CD14-positive monocyte (primary cell): Measurements from ENCODE around the gene COL15A1. TPM values are rescaled to one million over a fixed set of nuclear protein-coding genes. Genes with fewer than 3 reads are reported as not detected.

ENCODE experiments used
- DNase-seq, 3 donors: peaks; one replicate each; pipeline ENCODE4 v3.0.0-alpha.2; 2011 to 2022
- H2AFZ ChIP-seq: 2 replicates; pipeline ENCODE4 v1.6.0; 2012; ENCODE audit warnings: mild to moderate bottlenecking, low read depth, low read length, inconsistent platforms; ENCODE audit not compliant: insufficient read depth, poor library complexity, severe bottlenecking
- H3K27ac ChIP-seq, 2 donors: 1 replicate in 1 of 2; 2 replicates in 1 of 2; pipeline ENCODE4 v1.5.1; 2012 to 2013; ENCODE audit warnings: low read length in 2 of 2, control low read depth in 1 of 2, inconsistent platforms in 1 of 2, low read depth in 1 of 2, mild to moderate bottlenecking in 1 of 2
- H3K27me3 ChIP-seq, 2 donors: one replicate each; pipeline versions ENCODE4 v1.6.0 to v1.6.1; 2011 to 2013; ENCODE audit warnings: low read length in 2 of 2; ENCODE audit not compliant: control insufficient read depth in 2 of 2, insufficient read depth in 2 of 2
- H3K36me3 ChIP-seq, 2 donors: replicated peaks in 1 of 2; 1 replicate in 1 of 2; 2 replicates in 1 of 2; pipeline versions ENCODE4 v1.5.1 to v1.6.1; 2012 to 2013; ENCODE audit warnings: low read length in 2 of 2, control low read depth in 1 of 2, inconsistent platforms in 1 of 2, mild to moderate bottlenecking in 1 of 2; ENCODE audit not compliant: insufficient read depth in 2 of 2, control insufficient read depth in 1 of 2
- H3K4me1 ChIP-seq, 2 donors: 1 replicate in 1 of 2; 2 replicates in 1 of 2; pipeline versions ENCODE4 v1.5.1 to v1.6.1; 2012 to 2013; ENCODE audit warnings: low read length in 2 of 2, control low read depth in 1 of 2, inconsistent platforms in 1 of 2, mild to moderate bottlenecking in 1 of 2, moderate library complexity in 1 of 2; ENCODE audit not compliant: insufficient read depth in 2 of 2, control insufficient read depth in 1 of 2
- H3K4me2 ChIP-seq: replicated peaks from 2 replicates; pipeline ENCODE3; 2012; ENCODE audit warnings: low read length, moderate library complexity, mild to moderate bottlenecking; ENCODE audit not compliant: poor library complexity, severe bottlenecking; ENCODE audit errors: extremely low read depth
- H3K4me3 ChIP-seq, 3 experiments: fragments of 200-600 bp in 1 of 3; sonication (generic) in 1 of 3; replicated peaks in 1 of 3; 1 replicate in 2 of 3; 2 replicates in 1 of 3; pipeline ENCODE4 v1.5.1; 2011 to 2013; ENCODE audit warnings: low read length in 3 of 3, mild to moderate bottlenecking in 3 of 3, control low read depth in 2 of 3, low read depth in 2 of 3, inconsistent platforms in 1 of 3, moderate library complexity in 1 of 3
- H3K79me2 ChIP-seq: 2 replicates; pipeline ENCODE4 v1.6.0; 2012; ENCODE audit warnings: mild to moderate bottlenecking, control low read depth, inconsistent platforms, low read length, moderate library complexity; ENCODE audit not compliant: insufficient read depth
- H3K9ac ChIP-seq: 2 replicates; pipeline ENCODE4 v1.6.0; 2017; ENCODE audit warnings: low read length, mild to moderate bottlenecking; ENCODE audit not compliant: insufficient read depth, poor library complexity, severe bottlenecking
- H3K9me3 ChIP-seq, 2 donors: replicated peaks in 1 of 2; 1 replicate in 1 of 2; 2 replicates in 1 of 2; pipeline versions ENCODE4 v1.5.1 to v1.6.1; 2012 to 2013; ENCODE audit warnings: low read length in 2 of 2, control low read depth in 1 of 2; ENCODE audit not compliant: control insufficient read depth in 1 of 2, insufficient read depth in 1 of 2
- H4K20me1 ChIP-seq: 2 replicates; pipeline ENCODE4 v1.6.0; 2012; ENCODE audit warnings: mild to moderate bottlenecking, low read length, control low read depth, moderate library complexity; ENCODE audit not compliant: insufficient read depth
- H3K27ac Mint-ChIP-seq, 7 donors: one replicate each; pipeline ENCODE4 v1.8.0; 2020; ENCODE audit warnings: mild to moderate bottlenecking in 7 of 7, mixed read lengths in 7 of 7, moderate library complexity in 6 of 7, inconsistent platforms in 2 of 7
- H3K27me3 Mint-ChIP-seq, 3 donors: one replicate each; pipeline ENCODE4 v1.8.0; 2021 to 2022; ENCODE audit warnings: low read depth in 3 of 3, mild to moderate bottlenecking in 3 of 3, mixed read lengths in 3 of 3, moderate library complexity in 3 of 3, inconsistent platforms in 1 of 3
- H3K36me3 Mint-ChIP-seq, 2 donors: one replicate each; pipeline ENCODE4 v1.8.0; 2020; ENCODE audit warnings: mixed read lengths in 2 of 2, inconsistent platforms in 1 of 2, mild to moderate bottlenecking in 1 of 2
- H3K4me1 Mint-ChIP-seq: one replicate; pipeline ENCODE4 v1.8.0; 2020; ENCODE audit warnings: mild to moderate bottlenecking, mixed read lengths
- H3K4me3 Mint-ChIP-seq, 2 donors: one replicate each; pipeline ENCODE4 v1.8.0; 2020; ENCODE audit warnings: mild to moderate bottlenecking in 2 of 2, mixed read lengths in 2 of 2, moderate library complexity in 1 of 2
- H3K9me3 Mint-ChIP-seq, 7 donors: one replicate each; pipeline ENCODE4 v1.8.0; 2020 to 2022; ENCODE audit warnings: mixed read lengths in 7 of 7, mild to moderate bottlenecking in 6 of 7, moderate library complexity in 6 of 7, inconsistent platforms in 2 of 7
- WGBS: methylation state at CpG from one replicate; pipeline ENCODE4 v1.1.5; 2013; ENCODE audit warnings: missing lambda C conversion rate; ENCODE audit not compliant: insufficient coverage; 5-methylcytosine and 5-hydroxymethylcytosine counted together
- intact Hi-C, 2 donors: fragments of 100-400 bp; cut with micrococcal nuclease; formaldehyde crosslinking; loops; one replicate each; pipeline versions ENCODE4 v1.15.0 to v1.15.1; 2023
- polyA plus RNA-seq, 3 donors: library from polyadenylated mRNA; depleted of rRNA in 1 of 3; unstranded in 2 of 3; stranded (reverse) in 1 of 3; fragments of 300-500 nt in 2 of 3; fragments of >200 nt in 1 of 3; fragmentation: Illumina TruSeq in 2 of 3; gene quantifications; 1 replicate in 2 of 3; 2 replicates in 1 of 3; pipeline ENCODE4 v1.2.3, GENCODE V29; 2012 to 2021
- TF ChIP-seq, protein P1 (sequence below): fragments of 200-600 bp; IDR thresholded peaks from one replicate; pipeline ENCODE4 v1.8.0; 2022; ENCODE audit warnings: antibody characterized with exemption, mild to moderate bottlenecking

The COL15A1 gene
- polyA plus RNA-seq, 3 donors: 0.03 to 0.14 (median 0.11) TPM

DNA sequence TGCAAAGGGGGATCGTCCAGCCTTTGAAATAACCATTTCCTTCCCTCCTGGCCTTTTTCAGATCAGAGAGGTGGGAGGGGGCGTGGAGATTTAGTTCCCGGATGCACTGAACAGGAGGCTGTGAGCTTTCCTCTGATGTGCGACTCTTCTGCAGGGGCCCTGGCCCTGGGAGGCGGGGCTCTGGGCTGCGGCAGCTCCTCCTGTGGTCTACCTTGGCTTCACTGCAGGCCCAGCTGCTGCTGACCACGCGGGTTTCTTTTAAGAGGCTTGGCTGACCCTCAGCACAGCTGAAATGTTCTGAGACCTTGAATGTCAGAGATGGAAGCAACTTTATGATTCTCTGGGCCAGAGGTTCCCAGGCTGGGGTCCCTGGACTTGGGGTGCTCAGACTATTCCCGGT is 27.0 kb upstream of the COL15A1 start:
- Histone ChIP-seq H3K4me1 (peaks cover 0 to 4% of the 10 kb centered on the region in 2 donors), H3K36me3 (no peaks in the 10 kb centered on the region), H3K79me2 (no peaks in the 10 kb centered on the region), H3K4me3 (no peak overlapping the region), H3K27ac (no peak overlapping the region), H3K9ac (no peak overlapping the region), H2AFZ (no peak overlapping the region), H3K9me3 (no peaks in the 10 kb centered on the region), H3K4me2 (no peak overlapping the region), H4K20me1 (no peaks in the 10 kb centered on the region), H3K27me3 (no peaks in the 10 kb centered on the region)
- intact Hi-C loops: no loop called here
- Mint-ChIP-seq H3K36me3 (no peaks in the 10 kb centered on the region), H3K27me3 (peaks cover 2 to 3% (median 2%) of the 10 kb centered on the region in 3 donors), H3K4me1 (peaks cover 9% of the 10 kb centered on the region), H3K4me3 (no peak overlapping the region), H3K27ac (peak overlapping the region in 2 of 7 donors; percentile 13 to 60), H3K9me3 (no peaks in the 10 kb centered on the region)
- TF ChIP-seq, protein P1, sequence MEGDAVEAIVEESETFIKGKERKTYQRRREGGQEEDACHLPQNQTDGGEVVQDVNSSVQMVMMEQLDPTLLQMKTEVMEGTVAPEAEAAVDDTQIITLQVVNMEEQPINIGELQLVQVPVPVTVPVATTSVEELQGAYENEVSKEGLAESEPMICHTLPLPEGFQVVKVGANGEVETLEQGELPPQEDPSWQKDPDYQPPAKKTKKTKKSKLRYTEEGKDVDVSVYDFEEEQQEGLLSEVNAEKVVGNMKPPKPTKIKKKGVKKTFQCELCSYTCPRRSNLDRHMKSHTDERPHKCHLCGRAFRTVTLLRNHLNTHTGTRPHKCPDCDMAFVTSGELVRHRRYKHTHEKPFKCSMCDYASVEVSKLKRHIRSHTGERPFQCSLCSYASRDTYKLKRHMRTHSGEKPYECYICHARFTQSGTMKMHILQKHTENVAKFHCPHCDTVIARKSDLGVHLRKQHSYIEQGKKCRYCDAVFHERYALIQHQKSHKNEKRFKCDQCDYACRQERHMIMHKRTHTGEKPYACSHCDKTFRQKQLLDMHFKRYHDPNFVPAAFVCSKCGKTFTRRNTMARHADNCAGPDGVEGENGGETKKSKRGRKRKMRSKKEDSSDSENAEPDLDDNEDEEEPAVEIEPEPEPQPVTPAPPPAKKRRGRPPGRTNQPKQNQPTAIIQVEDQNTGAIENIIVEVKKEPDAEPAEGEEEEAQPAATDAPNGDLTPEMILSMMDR: no peak
- DNase-seq: no peak
- 77% methylated on average over 6 of the region's 9 CpGs for WGBS

DNA sequence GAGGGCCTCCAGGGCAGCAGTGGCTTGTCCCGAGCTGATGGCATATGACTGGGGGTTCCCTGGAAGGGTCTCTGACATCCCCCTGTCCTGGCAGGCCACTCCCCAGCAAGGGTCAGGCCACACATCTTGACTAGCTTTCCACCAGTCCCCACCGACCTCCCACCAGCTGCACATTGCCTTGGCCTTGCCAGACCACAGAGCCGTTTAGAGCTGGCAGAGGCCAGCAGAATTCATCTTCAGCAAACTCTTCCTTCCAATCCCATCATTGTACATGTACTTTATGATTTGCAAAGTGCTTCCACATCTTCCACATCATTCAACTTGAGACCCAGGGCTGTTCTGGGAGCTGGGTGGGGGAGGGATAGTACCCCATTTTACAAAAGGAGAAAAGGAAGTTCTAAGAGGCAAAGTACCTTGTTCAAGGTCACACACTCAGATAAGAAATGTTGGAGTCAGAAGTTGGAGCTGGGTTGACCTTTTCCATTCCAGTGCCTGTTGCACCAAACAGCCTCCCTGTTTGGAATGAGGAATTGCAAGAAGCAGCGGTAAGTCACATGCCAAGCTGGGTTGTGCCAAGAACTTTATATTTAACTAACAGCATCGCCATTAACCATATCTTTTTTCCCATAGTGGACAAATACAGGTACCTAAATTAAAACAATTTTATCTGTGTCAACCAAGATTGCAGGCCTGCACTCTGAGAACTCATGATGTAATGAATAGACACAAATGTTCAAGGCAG is 25.8 kb upstream of the COL15A1 start:
- H3K79me2 ChIP-seq: no peaks in the 10 kb centered on the region
- peaks cover 5 to 9% of the 10 kb centered on the region in 2 donors for H3K4me1 ChIP-seq
- 92% methylated on average over 3 of the region's 5 CpGs for WGBS
- no peaks in the 10 kb centered on the region for H4K20me1 ChIP-seq
- no peak for DNase-seq
- H3K9ac ChIP-seq: no peak overlapping the region
- H3K4me2 ChIP-seq: no peak overlapping the region
- Mint-ChIP-seq H3K36me3 (no peaks in the 10 kb centered on the region), H3K9me3 (no peaks in the 10 kb centered on the region), H3K4me1 (peaks cover 13% of the 10 kb centered on the region), H3K27me3 (peaks cover 0 to 3% (median 2%) of the 10 kb centered on the region in 3 donors), H3K4me3 (no peak overlapping the region), H3K27ac (no peak overlapping the region)
- H3K27me3 ChIP-seq: no peaks in the 10 kb centered on the region
- intact Hi-C loops: no loop called here
- no peak overlapping the region for H3K27ac ChIP-seq
- TF ChIP-seq, protein P1: no peak
- H3K36me3 ChIP-seq: no peaks in the 10 kb centered on the region
- H2AFZ ChIP-seq: no peak overlapping the region
- no peak overlapping the region for H3K4me3 ChIP-seq
- no peaks in the 10 kb centered on the region for H3K9me3 ChIP-seq
